Breast epithelium (tissue), 4 donors: Measurements from ENCODE around the gene FGA. TPM values are rescaled to one million over a fixed set of nuclear protein-coding genes. Genes with fewer than 3 reads are reported as not detected.

Experiments used
- DNase-seq, 2 donors: peaks; one replicate each; pipeline ENCODE4 v3.0.0-alpha.2; 2019; ENCODE audit warnings: low spot score in 2 of 2
- H3K27ac ChIP-seq, 2 donors: fragments of 200-600 bp; sonication (generic) in 1 of 2; one replicate each; pipeline ENCODE4 v1.5.1; 2016 to 2019; ENCODE audit warnings: mild to moderate bottlenecking in 1 of 2
- H3K27me3 ChIP-seq, 2 donors: fragments of 200-600 bp; sonication (generic) in 1 of 2; one replicate each; pipeline versions ENCODE4 v1.5.1 to v1.6.0; 2017 to 2019; ENCODE audit warnings: control low read depth in 1 of 2, mild to moderate bottlenecking in 1 of 2
- H3K36me3 ChIP-seq: fragments of 200-600 bp; one replicate; pipeline ENCODE4 v1.5.1; 2019
- H3K4me1 ChIP-seq, 2 donors: fragments of 200-600 bp; sonication (generic); one replicate each; pipeline ENCODE4 v1.5.1; 2016 to 2019; ENCODE audit warnings: control low read depth in 1 of 2
- H3K4me3 ChIP-seq, 3 donors: fragments of 200-600 bp; sonication (generic); 1 replicate in 2 of 3; 2 replicates in 1 of 3; pipeline ENCODE4 v1.5.1; 2016 to 2019; ENCODE audit warnings: mild to moderate bottlenecking in 3 of 3, moderate library complexity in 2 of 3
- H3K9me3 ChIP-seq, 2 donors: fragments of 200-600 bp; sonication (generic) in 1 of 2; one replicate each; pipeline ENCODE4 v1.5.1; 2016 to 2019; ENCODE audit warnings: control low read depth in 1 of 2
- POLR2A ChIP-seq: fragments of 450-650 bp; IDR thresholded peaks from one replicate; pipeline ENCODE4 v1.6.1; 2016; ENCODE audit warnings: antibody characterized with exemption, mild to moderate bottlenecking, moderate library complexity
- POLR2AphosphoS5 ChIP-seq, 3 donors: sonication (generic); formaldehyde crosslinking; IDR thresholded peaks; one replicate each; pipeline ENCODE4 v1.6.1; 2017; ENCODE audit warnings: antibody characterized with exemption in 3 of 3
- intact Hi-C: fragments of 100-400 bp; cut with DNase I; formaldehyde crosslinking; loops from one replicate; pipeline ENCODE4 v1.15.1; 2023; ENCODE audit warnings: low total_unique reads
- total RNA-seq, 3 donors: library from RNA; depleted of rRNA; stranded (reverse); fragments of >200 nt; gene quantifications; one replicate each; pipeline ENCODE4 v1.1.0, GENCODE V29; 2016
- TF ChIP-seq, protein P1 (sequence below), 3 donors: fragments of 450-650 bp; IDR thresholded peaks; one replicate each; pipeline ENCODE4 v1.5.1; 2016 to 2017; ENCODE audit warnings: antibody characterized with exemption in 3 of 3, mild to moderate bottlenecking in 3 of 3, moderate library complexity in 3 of 3

Gene FGA
- total RNA-seq, 3 donors from 2014 or later, result 0.66 TPM; not detected in 2

DNA sequence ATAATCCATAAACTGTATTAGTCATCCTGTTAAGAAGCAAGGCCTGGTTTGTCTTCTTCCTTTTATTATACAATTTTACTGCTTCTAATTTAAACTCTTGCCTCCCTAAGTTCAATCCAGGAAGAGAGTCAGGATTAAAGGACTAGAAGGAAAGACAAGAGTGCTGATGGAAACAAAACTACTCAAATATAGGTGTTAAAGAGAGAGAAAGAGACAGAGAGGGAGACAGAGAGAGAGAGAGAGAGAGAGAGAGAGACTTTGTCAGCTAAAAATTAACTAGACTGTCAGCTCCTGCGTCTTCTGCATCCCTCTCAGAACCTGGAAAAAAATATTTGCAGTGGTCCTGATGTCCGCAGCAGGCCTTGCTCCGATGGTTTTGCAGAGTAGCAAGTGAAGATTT lies 35.4 kb upstream of the FGA start:
- Histone ChIP-seq H3K36me3 (no peaks in the 10 kb centered on the region), H3K27ac (no peak overlapping the region), H3K4me1 (no peaks in the 10 kb centered on the region), H3K27me3 (peaks cover 0 to 3% of the 10 kb centered on the region in 2 donors), H3K9me3 (no peaks in the 10 kb centered on the region), H3K4me3 (no peak overlapping the region)
- intact Hi-C loops, result no loop called here
- TF ChIP-seq POLR2AphosphoS5 (IDR thresholded peaks at IDR 0.05) (no peak), POLR2A (no peak)
- TF ChIP-seq, protein P1, sequence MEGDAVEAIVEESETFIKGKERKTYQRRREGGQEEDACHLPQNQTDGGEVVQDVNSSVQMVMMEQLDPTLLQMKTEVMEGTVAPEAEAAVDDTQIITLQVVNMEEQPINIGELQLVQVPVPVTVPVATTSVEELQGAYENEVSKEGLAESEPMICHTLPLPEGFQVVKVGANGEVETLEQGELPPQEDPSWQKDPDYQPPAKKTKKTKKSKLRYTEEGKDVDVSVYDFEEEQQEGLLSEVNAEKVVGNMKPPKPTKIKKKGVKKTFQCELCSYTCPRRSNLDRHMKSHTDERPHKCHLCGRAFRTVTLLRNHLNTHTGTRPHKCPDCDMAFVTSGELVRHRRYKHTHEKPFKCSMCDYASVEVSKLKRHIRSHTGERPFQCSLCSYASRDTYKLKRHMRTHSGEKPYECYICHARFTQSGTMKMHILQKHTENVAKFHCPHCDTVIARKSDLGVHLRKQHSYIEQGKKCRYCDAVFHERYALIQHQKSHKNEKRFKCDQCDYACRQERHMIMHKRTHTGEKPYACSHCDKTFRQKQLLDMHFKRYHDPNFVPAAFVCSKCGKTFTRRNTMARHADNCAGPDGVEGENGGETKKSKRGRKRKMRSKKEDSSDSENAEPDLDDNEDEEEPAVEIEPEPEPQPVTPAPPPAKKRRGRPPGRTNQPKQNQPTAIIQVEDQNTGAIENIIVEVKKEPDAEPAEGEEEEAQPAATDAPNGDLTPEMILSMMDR (IDR thresholded peaks at IDR 0.05), result no peak
- no peak for DNase-seq

DNA sequence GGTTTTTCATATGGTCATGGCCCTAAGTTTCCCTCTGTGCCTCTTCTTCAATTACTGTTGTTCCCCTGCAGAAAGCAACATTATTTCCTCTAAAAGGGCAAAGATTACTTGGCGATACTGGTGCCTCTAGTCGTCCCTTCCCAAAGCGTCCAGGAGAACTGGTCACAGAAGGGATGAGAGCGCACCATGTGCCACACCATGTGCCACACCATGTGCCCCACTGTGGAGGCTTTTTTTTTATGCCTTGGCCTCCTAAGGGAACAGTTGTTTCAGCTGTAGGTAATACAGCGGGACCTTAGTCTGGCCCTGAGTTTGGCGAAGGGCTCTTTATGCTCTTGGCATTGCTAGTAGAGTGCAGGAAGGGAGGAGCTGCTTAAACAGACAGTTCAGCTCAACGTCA lies 33.5 kb upstream of the FGA start:
- H3K27me3 ChIP-seq, result no peaks in the 10 kb centered on the region
- DNase-seq, result no peak
- no peaks in the 10 kb centered on the region for H3K36me3 ChIP-seq
- H3K4me1 ChIP-seq, result no peaks in the 10 kb centered on the region
- TF ChIP-seq, protein P1 (IDR thresholded peaks at IDR 0.05), result no peak
- TF ChIP-seq POLR2AphosphoS5 (IDR thresholded peaks at IDR 0.05) (no peak), POLR2A (no peak)
- no peak overlapping the region for H3K27ac ChIP-seq
- H3K9me3 ChIP-seq, result no peaks in the 10 kb centered on the region
- intact Hi-C loops, result no loop called here
- H3K4me3 ChIP-seq, result no peak overlapping the region

DNA sequence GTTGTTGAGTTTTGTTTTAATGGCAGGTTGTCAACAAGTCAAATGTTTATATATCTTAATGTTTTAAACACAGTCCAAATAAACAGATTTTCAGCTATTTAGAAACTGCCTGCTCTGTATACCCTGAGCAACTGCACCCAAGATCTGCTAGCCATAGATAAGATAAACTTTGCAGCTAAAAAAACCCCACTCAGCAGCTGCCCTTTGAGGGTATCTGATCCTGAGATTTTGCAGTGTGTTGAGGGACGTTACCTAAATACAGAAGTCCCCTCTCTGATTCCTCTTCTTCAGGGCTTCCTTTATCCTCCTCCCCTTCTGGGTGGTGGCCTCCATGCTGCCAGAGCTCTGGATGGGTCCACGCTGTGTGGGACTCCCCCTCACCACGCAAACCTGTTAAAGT lies 32.9 kb upstream of the FGA start:
- no peak overlapping the region for H3K27ac ChIP-seq
- no peak for DNase-seq
- H3K36me3 ChIP-seq, result no peaks in the 10 kb centered on the region
- H3K4me1 ChIP-seq, result no peaks in the 10 kb centered on the region
- intact Hi-C loops, result no loop called here
- H3K27me3 ChIP-seq, result no peaks in the 10 kb centered on the region
- TF ChIP-seq, protein P1 (IDR thresholded peaks at IDR 0.05), result no peak
- no peak overlapping the region for H3K4me3 ChIP-seq
- H3K9me3 ChIP-seq, result no peaks in the 10 kb centered on the region

DNA sequence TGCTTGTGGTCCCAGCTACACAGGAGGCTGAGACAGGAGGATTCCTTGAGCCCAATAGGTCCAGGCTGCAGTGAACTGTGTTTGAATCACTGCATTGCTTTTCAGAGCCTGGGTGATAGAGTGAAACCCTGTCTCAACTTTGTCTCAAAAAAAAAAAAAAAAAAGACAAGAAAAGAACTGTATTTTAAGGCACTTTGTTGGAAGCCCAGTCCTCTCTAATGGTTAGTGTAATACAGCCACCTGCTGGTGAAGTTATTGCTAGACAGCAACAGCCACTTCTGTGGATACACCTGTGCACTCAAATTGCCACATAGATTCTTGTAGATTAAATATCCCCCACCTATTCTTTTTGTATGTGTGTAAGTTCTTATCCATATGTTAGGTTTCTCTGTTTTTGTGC lies 32.1 kb upstream of the FGA start:
- Histone ChIP-seq H3K27ac (no peak overlapping the region), H3K4me3 (no peak overlapping the region), H3K4me1 (no peaks in the 10 kb centered on the region), H3K9me3 (no peaks in the 10 kb centered on the region), H3K27me3 (no peaks in the 10 kb centered on the region), H3K36me3 (no peaks in the 10 kb centered on the region)
- DNase-seq, result no peak
- intact Hi-C loops, result no loop called here
- no peak for TF ChIP-seq POLR2A
- TF ChIP-seq, protein P1 (IDR thresholded peaks at IDR 0.05), result peak in 2 of 3 donors; percentile 34 to 53

GRCh38 chr4:154620111-154620510 lies 29.6 kb upstream of the FGA start:
- no peaks in the 10 kb centered on the region for H3K27me3 ChIP-seq
- TF ChIP-seq, protein P1 (IDR thresholded peaks at IDR 0.05), result no peak
- TF ChIP-seq POLR2AphosphoS5 (IDR thresholded peaks at IDR 0.05) (no peak), POLR2A (no peak)
- H3K9me3 ChIP-seq, result no peaks in the 10 kb centered on the region
- H3K4me1 ChIP-seq, result no peaks in the 10 kb centered on the region
- no peak for DNase-seq
- H3K27ac ChIP-seq, result no peak overlapping the region
- no peaks in the 10 kb centered on the region for H3K36me3 ChIP-seq
- no peak overlapping the region for H3K4me3 ChIP-seq
- intact Hi-C loops, result no loop called here
